OCI-LY7 (cell line): ENCODE data around the gene CTNNA3. TPM values are rescaled to one million over a fixed set of nuclear protein-coding genes. Genes with fewer than 3 reads are reported as not detected.

ENCODE experiments used
- BruUV-seq: library from RNA; stranded (reverse); fragments of 400-500 nt; replicated peaks from 2 replicates; lab custom pipeline; 2021; lab: Mats Ljungman, UMichigan
- CTCF ChIA-PET: fragments of 300-600 bp; sonication (Branson Sonifier 250); formaldehyde crosslinking; loops from one replicate; lab custom pipeline; 2022; ENCODE audit warnings: antibody characterized with exemption; ENCODE audit not compliant: unreplicated experiment; lab: Charles Lee
- POLR2A ChIA-PET: fragments of 300-600 bp; sonication (Branson Sonifier 250); formaldehyde crosslinking; loops from one replicate; lab custom pipeline; 2022; ENCODE audit warnings: antibody characterized with exemption; lab: Charles Lee
- DNase-seq: peaks from one replicate; pipeline ENCODE4 v3.0.0-alpha.2; 2015; ENCODE audit warnings: low spot score
- H2AFZ ChIP-seq: fragments of 200-600 bp; sonication (generic), shearing (Covaris generic); 2 replicates; pipeline ENCODE4 v1.6.1; 2014; ENCODE audit warnings: mild to moderate bottlenecking, antibody characterized with exemption, low read length, moderate library complexity
- H3K27ac ChIP-seq: fragments of 200-600 bp; sonication (generic); 2 replicates; pipeline ENCODE4 v1.5.1; 2014; ENCODE audit warnings: mixed run types, low read depth, mild to moderate bottlenecking, moderate library complexity, low read length, inconsistent platforms; ENCODE audit not compliant: poor library complexity, severe bottlenecking
- H3K36me3 ChIP-seq: fragments of 200-600 bp; sonication (generic); 2 replicates; pipeline ENCODE4 v1.6.1; 2014; ENCODE audit warnings: mild to moderate bottlenecking, antibody characterized with exemption, low read length, moderate library complexity, mixed read lengths; ENCODE audit not compliant: insufficient read depth
- H3K4me1 ChIP-seq: fragments of 200-600 bp; sonication (generic); 2 replicates; pipeline ENCODE4 v1.5.1; 2014; ENCODE audit warnings: mild to moderate bottlenecking, low read length; ENCODE audit not compliant: insufficient read depth, poor library complexity, severe bottlenecking
- H3K4me2 ChIP-seq: fragments of 200-600 bp; sonication (generic); 2 replicates; pipeline ENCODE4 v1.6.1; 2014; ENCODE audit warnings: mild to moderate bottlenecking, low read length
- H3K4me3 ChIP-seq: fragments of 200-600 bp; sonication (generic); 2 replicates; pipeline ENCODE4 v1.5.1; 2014; ENCODE audit warnings: mild to moderate bottlenecking, low read depth, low read length; ENCODE audit not compliant: poor library complexity, severe bottlenecking
- H3K79me2 ChIP-seq: fragments of 200-600 bp; sonication (generic); 2 replicates; pipeline ENCODE4 v1.6.1; 2016; ENCODE audit warnings: low read depth, mild to moderate bottlenecking, low read length, moderate library complexity, mixed read lengths; ENCODE audit not compliant: insufficient read depth
- H3K9me2 ChIP-seq: fragments of 200-600 bp; sonication (generic); 2 replicates; pipeline ENCODE4 v1.6.1; 2016; ENCODE audit warnings: mild to moderate bottlenecking, low read length, mixed read lengths; ENCODE audit not compliant: insufficient read depth
- H3K9me3 ChIP-seq: fragments of 200-600 bp; sonication (generic); 2 replicates; pipeline ENCODE4 v1.6.1; 2014; ENCODE audit warnings: mild to moderate bottlenecking, mixed run types, low read length, mixed read lengths
- H4K20me1 ChIP-seq: fragments of 200-600 bp; sonication (generic); 2 replicates; pipeline ENCODE4 v1.6.1; 2014; ENCODE audit warnings: mild to moderate bottlenecking, antibody characterized with exemption, low read length, moderate library complexity, mixed read lengths; ENCODE audit not compliant: insufficient read depth
- CTCF ChIP-seq: fragments of 200-600 bp; sonication (generic); conservative IDR thresholded peaks from 2 replicates; pipeline ENCODE4 v1.5.1; 2014; ENCODE audit warnings: mild to moderate bottlenecking, antibody characterized with exemption, low read length, moderate library complexity, mixed read lengths
- EZH2phosphoT487 ChIP-seq: fragments of 200-600 bp; sonication (generic); IDR thresholded peaks from 2 replicates; pipeline ENCODE4 v1.6.1; 2018; ENCODE audit warnings: low read depth, borderline replicate concordance, mild to moderate bottlenecking, mixed run types, antibody characterized with exemption, low read length, moderate library complexity, mixed read lengths
- intact Hi-C: fragments of 100-400 bp; cut with micrococcal nuclease; formaldehyde crosslinking; loops from one replicate; pipeline ENCODE4 v1.10.0; 2022; ENCODE audit not compliant: unreplicated experiment
- total RNA-seq, 2 experiments: library from RNA; depleted of rRNA in 1 of 2; stranded (reverse); fragments of >200 nt in 1 of 2; shearing (Covaris generic) in 1 of 2; gene quantifications; 2 replicates each; pipeline ENCODE4 v1.2.3, GENCODE V29; 2014 to 2022

The CTNNA3 gene
- total RNA-seq, 2 experiments from 2014 or later = not detected

GRCh38 chr10:67200913-67201564, 495.0 kb downstream of the CTNNA3 start:
- Histone ChIP-seq H3K36me3 (no peaks in the 10 kb centered on the region), H3K79me2 (no peaks in the 10 kb centered on the region), H3K4me3 (no peak overlapping the region), H2AFZ (no peak overlapping the region), H4K20me1 (no peaks in the 10 kb centered on the region), H3K4me1 (no peaks in the 10 kb centered on the region), H3K9me3 (no peaks in the 10 kb centered on the region), H3K27ac (no peak overlapping the region), H3K9me2 (no peaks in the 10 kb centered on the region), H3K4me2 (no peak overlapping the region)
- no TSS peak for BruUV-seq
- TF ChIP-seq CTCF (no peak), EZH2phosphoT487 (no peak)
- ChIA-PET POLR2A (no interaction called here), CTCF (no interaction called here)
- no peak for DNase-seq
- intact Hi-C loops = no loop called here

GRCh38 chr10:67175354-67175753, 520.6 kb downstream of the CTNNA3 start:
- Histone ChIP-seq H2AFZ (no peak overlapping the region), H3K4me1 (no peaks in the 10 kb centered on the region), H3K9me2 (no peaks in the 10 kb centered on the region), H3K79me2 (no peaks in the 10 kb centered on the region), H3K36me3 (no peaks in the 10 kb centered on the region), H3K27ac (no peak overlapping the region), H3K4me2 (no peak overlapping the region), H3K9me3 (no peaks in the 10 kb centered on the region), H3K4me3 (no peak overlapping the region), H4K20me1 (no peaks in the 10 kb centered on the region)
- no peak for DNase-seq
- BruUV-seq = no TSS peak
- CTCF ChIA-PET = no interaction called here
- no peak for TF ChIP-seq EZH2phosphoT487
- no peak for TF ChIP-seq CTCF
- POLR2A ChIA-PET = no interaction called here
- intact Hi-C loops = no loop called here

- intact Hi-C loops = no loop called here
- H3K27ac ChIP-seq = no peak overlapping the region
- ChIA-PET CTCF (no interaction called here), POLR2A (no interaction called here)
- no TSS peak for BruUV-seq
- no peak overlapping the region for H2AFZ ChIP-seq
- H4K20me1 ChIP-seq = no peaks in the 10 kb centered on the region
- H3K4me1 ChIP-seq = no peaks in the 10 kb centered on the region
- no peaks in the 10 kb centered on the region for H3K79me2 ChIP-seq
- H3K9me2 ChIP-seq = no peaks in the 10 kb centered on the region
- no peak overlapping the region for H3K4me2 ChIP-seq
- TF ChIP-seq EZH2phosphoT487 (no peak), CTCF (no peak)
- no peaks in the 10 kb centered on the region for H3K36me3 ChIP-seq
- no peaks in the 10 kb centered on the region for H3K9me3 ChIP-seq
- H3K4me3 ChIP-seq = no peak overlapping the region
- DNase-seq = no peak
These were observed 522.2 kb downstream of the CTNNA3 start for GRCh38 chr10:67173787-67174186.
